ENCODE results near the gene PKMYT1.
A peak's percentile ranks its signal among the peaks of the same experiment; 100 is the strongest.

Gene PKMYT1

DNA sequence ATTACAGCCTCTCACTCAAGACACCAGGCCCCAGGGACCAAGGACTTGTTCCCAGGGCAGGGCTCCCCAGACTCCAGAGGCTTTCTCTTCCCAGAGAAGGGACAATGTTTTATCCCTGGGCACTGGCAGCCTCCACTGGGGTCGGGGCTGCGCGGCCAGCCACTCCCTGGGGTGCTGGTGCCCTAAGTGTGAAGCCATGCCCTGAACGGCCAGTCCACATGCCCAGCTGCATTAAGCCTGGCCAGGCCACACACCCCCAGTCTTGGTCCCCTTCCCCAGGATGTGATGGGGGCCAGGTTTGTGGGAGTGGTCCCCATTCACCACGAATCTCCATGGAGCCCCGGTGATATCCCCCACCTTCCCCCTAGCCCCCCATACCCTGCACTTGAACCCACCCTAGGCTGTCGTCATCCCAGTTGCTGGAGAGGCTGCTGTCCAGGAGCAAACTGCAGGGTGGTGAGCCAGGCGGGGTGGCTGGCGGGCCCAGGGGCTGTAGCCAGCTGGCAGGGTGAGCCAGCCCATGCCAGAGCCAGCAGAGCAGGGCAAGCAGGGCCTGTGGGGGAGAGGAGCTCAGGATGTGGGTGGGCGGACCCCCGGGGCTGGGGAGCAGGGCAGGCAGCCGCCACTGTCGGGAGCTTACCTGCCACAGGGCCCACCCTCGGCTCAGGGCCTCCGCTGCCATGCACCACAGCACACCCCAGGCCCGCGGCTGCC is 6.5 kb downstream of the PKMYT1 start:
- no peak for DNase-seq (ENCODE audit: low read depth)

DNA sequence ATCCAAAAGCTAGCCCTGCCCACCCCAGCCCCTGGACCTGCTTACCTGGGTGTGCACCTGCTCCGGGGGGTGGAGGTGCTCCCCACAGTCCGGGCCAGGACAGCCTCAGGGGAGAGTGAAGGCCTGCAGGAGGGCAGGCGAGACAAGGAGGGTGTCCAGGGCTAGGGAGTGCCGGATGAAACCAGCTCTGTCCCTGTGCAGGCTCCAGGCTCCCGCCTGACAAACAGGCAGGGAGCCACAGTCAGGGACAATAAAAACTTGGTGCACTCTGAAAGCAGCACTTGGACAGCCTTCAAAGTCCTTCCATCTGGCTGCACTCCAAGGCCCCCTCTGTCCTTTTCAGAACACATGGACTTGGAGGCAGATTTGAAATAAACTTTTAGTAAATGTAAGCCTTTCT is 7.2 kb downstream of the PKMYT1 start:
- DNase-seq (ENCODE audit: low read depth) = no peak

DNA sequence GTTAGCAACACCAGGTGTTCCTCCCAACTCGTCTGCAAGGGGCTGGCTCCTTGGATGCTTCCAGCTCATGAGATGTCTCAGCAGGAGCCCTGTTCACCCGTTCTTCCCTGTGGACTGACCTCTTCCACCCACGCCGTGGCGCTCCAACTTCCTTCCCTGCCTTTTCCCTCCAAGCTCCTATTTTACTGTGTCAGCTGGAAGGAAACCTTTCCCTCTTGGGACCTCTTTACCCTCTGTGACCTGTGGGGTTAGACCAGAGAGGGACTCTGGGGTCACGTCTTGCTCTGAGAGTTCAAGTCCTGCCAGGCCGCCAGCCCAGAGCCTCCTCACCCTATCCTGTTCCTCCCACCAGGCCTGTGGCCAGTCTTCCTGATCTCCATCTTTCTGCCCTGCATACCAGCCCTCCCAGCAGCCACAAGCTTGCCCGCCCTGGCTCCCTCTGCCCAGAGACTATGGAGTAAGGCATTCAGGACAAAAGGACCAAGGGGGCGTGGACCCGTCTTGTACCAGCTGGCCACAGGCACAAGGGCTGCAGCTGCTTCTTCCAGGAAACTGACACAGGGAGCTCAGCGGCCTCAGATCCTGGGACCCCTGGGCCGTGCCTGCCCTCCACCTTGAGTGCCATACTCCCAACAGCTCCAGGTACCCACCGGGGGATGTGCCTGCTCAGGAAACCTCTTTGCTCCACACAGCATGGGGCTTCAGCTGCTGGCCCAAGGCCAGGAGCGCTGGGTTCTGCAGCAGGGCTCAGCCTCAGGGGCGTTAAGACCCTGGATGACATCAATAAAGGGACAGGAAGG is 8.1 kb downstream of the PKMYT1 start:
- DNase-seq (ENCODE audit: low read depth) = no peak

DNA sequence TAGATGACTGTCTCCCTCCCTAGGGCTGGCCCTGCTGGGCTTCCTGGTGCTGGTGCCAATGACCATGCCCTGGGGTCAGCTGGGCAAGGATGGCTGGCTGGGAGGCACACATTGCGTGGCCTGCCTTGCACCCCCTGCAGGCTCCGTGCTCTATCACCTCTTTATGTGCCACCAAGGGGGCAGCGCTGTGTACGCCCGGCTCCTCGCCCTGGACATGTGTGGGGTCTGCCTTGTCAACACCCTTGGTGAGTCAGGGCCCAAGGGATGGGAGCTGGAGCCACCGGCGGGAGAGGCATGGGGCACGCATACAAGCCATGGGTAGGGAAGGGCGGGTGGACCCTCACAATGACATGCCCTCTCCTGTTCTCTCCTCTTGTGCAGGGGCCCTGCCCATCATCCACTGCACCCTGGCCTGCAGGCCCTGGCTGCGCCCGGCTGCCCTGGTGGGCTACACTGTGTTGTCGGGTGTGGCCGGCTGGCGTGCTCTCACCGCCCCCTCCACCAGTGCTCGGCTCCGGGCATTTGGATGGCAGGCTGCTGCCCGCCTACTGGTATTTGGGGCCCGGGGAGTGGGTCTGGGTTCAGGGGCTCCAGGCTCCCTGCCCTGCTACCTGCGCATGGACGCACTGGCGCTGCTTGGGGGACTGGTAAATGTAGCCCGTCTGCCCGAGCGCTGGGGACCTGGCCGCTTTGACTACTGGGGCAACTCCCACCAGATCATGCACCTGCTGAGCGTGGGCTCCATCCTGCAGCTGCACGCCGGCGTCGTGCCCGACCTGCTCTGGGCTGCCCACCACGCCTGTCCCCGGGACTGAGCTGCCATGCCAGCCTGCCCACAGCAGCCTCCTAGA is 8.9 kb downstream of the PKMYT1 start:
- no peak for DNase-seq (ENCODE audit: low read depth)

DNA sequence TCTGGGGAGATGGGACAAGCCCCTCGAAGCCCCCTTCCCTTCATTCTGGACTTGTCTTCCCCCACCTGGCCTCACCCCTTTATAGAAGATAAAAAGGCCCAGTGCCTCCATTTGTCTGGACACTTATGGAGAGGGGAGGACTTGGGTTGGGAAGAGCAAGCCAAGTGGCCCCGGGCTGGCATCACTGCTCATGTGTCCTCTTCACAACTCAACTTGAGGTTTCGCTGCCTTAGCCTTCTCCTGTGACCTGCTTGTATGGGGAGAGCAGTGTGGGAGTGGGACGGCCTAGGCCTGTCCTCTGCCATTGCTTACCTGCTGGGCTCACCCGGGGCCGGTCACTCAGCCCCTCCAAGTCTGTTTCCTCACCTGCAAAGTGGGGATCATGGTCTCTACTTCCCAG is 9.7 kb downstream of the PKMYT1 start:
- no peak for DNase-seq (ENCODE audit: low read depth)

DNA sequence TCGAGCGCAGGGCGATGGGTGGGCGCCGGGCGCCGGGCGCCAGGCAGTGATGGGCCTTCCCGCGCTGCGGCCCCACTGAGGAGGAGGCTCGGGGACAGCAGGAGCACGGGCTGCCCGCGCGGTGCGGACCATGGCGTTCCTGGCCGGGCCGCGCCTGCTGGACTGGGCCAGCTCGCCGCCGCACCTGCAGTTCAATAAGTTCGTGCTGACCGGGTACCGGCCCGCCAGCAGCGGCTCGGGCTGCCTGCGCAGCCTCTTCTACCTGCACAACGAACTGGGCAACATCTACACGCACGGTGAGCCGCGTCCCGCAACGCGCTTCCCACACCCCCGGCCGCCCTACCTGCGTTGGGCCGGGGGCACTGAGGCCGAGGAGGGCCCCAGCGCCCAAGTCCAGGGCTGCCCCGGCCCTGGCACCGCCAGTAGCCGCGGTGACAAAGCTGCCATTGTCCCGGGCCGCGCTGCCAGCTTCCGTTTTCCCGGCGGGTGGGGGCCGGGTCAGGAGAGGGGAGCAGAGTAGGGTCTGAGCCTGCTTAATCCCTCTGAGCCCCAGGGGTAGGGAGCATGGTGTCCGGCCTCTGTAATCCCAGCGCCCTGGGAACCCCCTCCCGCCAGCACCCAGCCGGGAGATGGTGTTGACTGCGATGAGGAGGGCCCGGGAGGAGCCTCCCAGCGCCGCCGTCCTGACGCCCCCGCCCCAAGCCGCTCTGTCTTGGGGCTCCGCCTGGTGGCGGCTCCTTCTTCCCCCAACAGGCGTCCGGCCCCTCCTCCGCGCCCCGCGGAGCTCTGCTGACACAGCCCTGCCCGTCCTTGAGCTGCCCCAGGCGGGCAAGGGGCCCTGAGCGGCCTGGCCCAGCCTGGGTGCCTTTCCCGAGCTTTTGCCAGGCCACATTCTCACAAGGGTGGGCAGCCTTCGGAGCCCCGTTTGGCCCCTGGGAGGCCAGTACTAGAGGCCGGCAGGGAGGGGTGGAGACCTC is 10.4 kb downstream of the PKMYT1 start:
- no peak for DNase-seq (ENCODE audit: low read depth)

DNA sequence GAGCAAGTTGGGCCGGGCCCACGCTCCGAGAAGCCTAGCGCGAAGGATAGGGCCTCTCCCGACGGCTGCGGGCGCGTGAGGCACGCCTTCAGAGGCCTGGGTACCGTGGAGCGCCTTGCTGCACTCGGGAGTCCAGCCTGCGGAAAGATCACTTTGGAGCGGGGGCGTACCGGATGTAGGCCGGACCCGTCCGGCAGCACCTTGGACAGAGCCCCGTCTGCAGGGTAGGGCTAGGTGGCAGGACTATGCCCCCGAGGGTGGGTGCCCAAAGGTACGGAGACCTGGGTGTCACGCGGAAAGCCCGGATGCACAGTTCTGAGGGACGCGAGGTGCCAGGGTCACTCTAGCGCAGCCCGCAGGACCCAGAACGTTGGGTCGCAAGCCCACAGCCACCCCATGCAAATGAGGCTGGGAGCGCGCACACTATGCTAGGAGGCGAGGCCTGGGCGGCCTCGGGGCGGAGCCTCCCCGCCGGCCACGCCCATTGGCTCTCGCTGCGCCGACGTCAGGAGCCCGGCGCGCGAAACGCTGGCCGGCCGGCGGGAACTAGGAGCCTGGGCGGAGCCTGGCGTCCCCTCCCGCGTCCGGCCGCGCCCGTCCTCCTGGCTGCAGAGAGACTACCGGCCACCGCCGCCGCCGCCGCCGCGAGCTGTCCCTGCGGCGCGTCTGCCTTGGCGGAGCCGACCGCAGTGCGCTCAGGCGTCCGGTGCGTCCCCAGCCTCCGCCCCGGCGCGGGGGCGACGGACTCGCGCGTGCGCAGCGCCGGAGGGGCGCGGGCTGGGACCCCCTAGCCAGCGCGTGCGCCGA is 11.3 kb downstream of the PKMYT1 start, which contains the start of gene PAQR4:
PAQR4 (plus strand) TSS at position 611 of the 807 bp plus-strand sequence. CDS start 327 bp downstream, outside the sequence.
- peak; percentile 76 for DNase-seq (ENCODE audit: low read depth)

DNA sequence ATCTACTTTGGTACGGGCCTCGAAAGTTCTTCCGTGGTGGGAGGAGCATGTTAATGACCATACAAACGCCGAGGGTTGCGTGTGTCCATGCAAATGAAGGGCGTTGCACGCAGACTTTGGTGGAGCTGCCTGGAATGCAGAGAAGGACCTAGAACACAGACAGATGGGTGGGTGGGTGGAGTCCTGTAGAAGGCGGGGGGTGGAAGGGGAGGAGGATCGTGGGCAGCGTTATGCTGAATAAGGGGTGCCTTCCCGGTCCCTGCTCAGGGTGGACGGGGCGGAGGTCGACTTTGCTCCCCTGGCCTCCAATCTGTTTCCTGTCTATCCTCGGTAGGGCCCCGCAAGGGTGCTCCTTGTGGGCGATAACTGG is 11.9 kb downstream of the PKMYT1 start:
- DNase-seq (ENCODE audit: low read depth) = no peak

DNA sequence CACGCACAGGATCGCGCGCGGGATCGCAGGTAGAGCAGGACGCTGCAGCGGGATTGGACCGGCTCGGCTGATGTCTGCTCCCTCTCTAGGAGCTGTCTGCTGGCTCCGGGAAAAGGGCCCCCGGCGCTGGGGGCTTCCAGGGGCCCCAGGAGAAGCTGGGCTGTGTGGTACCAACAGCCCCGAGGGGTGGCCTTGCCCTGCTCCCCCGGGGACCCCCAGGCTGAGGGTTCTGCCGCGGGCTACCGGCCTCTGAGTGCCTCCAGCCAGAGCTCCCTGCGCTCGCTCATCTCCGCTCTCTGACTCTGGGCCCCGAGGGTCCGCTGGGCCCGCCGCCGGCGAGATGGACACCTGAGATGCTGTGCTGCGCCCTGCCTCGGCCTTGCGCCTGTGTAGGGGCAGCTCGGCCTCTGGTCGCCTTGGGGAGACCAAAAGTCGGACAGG is 12.5 kb downstream of the PKMYT1 start:
- DNase-seq (ENCODE audit: low read depth) = no peak

DNA sequence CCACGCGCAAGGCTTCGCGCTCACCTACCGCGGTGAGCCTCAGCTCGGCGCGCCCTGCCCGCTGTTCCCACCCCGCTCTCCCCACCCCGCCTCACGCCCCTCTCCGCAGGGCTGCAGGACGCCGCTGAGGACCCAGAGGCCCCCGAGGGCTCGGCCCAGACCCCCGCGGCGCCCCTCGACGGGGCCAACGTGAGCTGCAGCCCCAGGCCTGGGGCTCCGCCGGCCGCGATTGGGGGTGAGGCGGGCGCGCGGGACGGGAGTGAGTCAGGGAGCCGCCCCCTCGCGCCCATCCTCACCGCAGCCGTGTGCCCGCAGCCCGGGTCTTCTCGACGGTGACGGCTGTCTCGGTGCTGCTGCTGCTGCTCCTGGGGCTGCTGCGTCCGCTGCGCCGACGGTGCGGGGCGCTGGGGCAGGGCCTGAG is 13.0 kb downstream of the PKMYT1 start:
- DNase-seq (ENCODE audit: low read depth) = no peak

DNA sequence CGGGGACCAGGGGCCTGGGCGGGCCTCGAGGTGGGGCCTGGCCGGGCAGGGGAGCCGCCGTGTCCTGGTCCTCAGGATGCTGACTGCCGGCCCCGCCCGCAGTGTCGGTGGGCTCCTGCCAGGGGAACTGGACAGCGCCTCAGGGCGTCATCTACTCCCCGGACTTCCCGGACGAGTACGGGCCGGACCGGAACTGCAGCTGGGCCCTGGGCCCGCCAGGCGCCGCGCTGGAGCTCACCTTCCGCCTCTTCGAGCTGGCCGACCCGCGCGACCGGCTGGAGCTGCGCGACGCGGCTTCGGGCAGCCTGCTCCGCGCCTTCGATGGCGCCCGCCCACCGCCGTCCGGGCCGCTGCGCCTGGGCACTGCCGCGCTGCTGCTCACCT is 13.4 kb downstream of the PKMYT1 start:
- DNase-seq (ENCODE audit: low read depth) = no peak

DNA sequence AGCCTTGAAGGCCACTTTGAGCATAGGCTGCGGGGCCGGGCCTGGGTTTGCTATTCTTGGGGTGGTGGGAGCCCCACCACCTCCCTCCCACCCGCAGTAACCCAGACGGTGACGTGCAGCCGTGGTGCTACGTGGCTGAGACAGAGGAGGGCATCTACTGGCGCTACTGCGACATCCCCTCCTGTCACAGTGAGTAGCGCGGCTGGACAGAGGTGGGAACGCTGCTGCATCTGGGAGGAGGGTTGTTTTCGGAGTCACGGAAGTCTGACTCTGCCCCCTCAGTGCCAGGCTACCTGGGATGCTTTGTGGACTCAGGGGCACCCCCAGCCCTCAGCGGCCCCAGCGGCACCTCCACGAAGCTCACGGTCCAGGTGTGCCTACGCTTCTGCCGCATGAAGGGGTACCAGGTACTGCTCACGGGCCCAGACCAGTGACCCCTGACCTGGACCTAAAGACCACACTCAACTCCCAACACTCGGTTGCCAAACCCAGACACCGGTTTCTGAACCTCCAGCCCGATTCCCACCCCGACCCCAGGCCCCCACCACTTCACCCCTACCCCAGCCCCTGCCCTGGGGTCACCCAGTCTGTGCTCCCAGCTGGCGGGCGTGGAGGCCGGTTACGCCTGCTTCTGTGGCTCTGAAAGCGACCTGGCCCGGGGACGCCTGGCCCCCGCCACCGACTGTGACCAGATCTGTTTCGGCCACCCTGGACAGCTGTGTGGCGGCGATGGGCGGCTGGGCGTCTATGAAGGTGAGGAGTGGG is 14.0 kb downstream of the PKMYT1 start:
- DNase-seq (ENCODE audit: low read depth) = no peak

DNA sequence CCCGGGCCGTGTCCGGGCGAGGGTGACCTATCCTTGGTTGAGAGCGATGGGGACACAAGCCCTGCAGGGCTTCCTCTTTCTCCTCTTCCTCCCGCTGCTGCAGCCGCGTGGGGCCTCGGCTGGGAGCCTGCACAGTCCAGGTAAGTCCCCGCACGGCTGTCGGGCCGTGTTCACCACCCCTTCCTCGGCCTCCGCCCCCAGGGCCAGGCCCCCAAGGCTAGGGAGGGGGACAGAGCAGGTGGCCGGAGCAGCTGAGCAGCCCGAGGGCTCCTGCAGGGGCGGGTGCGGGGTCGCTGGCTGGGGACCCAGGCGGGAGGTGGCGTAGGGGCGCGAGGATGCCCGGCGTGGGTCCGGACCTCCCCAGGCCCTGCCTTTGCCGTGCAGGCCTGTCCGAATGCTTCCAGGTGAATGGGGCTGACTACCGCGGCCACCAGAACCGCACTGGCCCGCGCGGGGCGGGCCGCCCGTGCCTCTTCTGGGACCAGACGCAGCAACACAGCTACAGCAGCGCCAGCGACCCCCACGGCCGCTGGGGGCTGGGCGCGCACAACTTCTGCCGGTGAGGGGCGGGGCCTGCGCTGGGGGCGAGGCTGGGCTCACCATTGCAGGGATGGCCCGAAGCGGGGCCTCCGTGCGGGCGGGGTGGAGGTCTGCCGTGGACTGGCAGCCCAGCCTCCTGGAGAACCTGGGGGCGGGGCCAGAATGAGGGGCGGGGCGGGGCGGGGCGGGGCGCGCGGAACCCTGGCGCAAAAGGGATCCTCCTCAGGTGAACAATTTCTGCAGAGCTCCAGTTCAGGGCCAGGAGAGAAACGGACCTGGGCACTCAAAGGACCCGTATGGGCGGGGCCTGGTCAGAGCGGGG is 15.5 kb downstream of the PKMYT1 start:
- no peak for DNase-seq (ENCODE audit: low read depth)

DNA sequence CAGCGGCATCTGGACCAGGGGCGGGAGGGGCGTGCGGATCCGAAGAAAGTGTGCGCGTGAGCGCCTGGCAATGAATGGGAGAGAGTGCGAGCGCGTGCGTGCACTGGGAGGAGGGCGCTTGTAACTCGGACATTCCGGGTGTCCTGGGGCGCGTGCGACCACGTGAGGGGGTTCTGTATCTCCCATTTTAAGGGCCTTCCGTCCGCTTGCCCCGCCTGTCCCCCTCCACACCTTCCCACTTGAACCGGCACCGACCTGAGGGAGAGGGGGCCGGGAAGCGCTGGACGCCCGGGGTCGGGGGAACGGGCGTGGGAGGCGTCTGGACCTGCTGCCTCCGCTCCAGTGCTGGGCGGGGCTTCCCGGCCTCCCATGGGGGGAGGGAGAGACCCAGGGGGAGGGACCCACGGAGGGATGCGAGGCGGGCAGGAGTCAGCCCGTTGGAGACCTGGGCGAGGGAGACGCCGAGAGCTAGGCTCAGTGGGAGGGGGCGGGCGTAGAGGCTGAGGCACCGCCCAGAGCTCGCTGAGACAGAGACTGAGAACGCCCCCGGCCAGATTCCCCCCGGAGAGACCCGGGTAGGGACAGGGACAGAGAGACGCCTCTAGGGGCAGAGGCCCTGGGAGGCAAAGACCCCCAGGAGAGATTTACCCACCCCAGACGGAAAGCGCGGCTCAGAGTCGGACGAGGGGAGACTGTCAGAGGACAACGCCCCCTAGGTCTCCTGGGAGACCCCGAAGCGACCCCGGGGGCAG is 16.3 kb downstream of the PKMYT1 start, which contains the start of gene KREMEN2:
KREMEN2 (plus strand) TSS at position 553 of the 752 bp plus-strand sequence. CDS start 246 bp downstream, outside the sequence.
- no peak for DNase-seq (ENCODE audit: low read depth)

DNA sequence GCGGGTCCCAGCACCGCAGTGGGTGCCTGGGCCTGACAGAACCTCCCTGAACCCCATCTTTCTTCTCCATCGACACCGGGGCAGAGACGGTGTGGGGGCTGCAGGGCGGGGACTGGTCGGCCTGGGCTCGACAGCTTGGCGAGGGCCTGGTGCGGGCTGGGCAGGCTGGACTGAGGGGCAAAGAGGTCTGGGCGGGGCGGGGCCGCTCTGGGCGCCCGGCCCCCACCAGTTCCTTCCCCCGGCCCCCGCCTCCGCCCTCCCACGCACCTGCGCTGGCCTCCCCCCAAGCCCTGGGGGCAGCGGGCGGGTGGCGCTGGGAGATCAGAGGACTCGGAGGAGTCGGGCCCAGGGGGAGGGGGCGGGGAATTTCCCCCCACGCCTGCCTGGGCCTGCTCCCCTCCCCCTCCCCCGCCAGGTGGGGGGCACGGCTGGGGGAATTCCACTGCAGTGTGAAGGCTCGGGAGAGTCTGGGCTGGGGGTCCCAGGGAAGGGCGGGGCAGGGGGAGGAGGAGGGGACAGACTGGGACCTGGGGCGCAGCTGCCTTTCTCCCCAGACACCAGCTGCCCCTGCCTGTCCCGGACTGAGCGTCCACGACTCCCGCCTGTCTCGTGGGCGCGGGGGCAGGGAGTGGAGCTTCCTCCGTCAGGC is 17.0 kb downstream of the PKMYT1 start:
- DNase-seq (ENCODE audit: low read depth) = no peak

DNA sequence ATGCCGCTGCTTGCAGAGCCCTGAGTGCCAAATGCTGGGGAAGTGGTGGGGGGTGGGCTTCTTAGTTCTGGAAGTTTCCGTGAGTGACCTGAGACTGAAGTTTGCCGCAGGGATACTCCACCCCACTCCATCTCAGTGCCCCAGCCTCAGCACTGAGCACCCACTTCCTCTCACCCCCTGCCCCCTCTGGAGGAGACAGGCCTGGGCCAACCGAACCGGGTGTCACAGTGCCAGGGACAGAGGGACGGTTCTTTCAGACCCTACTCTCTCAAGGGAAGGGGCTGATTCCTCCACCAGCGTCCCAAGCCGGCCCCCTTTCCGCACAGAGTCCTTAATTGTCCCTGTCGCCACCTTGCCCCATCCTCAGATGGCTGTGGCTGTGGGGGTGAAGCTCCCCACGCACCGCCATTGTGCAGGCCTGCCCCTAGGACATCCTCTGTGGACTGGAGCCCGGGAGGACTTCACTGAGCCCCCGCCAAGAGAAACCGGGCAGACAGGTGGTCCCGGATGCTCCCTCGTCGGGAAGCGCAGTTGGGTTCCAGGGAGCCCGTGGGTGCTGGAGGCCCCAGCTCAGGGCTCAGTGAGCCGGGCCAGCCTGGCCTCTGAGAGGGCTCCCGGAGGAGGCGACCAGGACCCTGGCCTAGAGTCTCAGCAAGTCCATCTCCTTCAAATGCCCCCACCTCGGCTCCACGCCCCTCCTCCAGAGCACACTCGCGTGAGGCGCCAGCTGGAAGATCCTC is 17.7 kb downstream of the PKMYT1 start:
- DNase-seq (ENCODE audit: low read depth) = no peak

All from GM04504 (cell line).